ENCODE measurements around the gene GANC. TPM values are rescaled to one million over a fixed set of nuclear protein-coding genes. Genes with fewer than 3 reads are reported as not detected.

Gene GANC
- total RNA-seq, 1 experiment from 2014 or later, result 24.0 TPM

GRCh38 chr15:42240823-42241222 lies 32.2 kb upstream of the GANC start:
- no peak overlapping the region for H3K27ac Mint-ChIP-seq (ENCODE audit: low read depth, unreplicated experiment)
- DNase-seq (ENCODE audit: unreplicated experiment), result no peak
- no peaks in the 10 kb centered on the region for H3K9me3 Mint-ChIP-seq (ENCODE audit: unreplicated experiment)
- no peaks in the 10 kb centered on the region for H3K4me1 Mint-ChIP-seq (ENCODE audit: insufficient read depth, unreplicated experiment)
- POLR2A ChIA-PET, result interaction anchor here (0.6 kb wide), 1 partner anchor 33 kb away, joined by 3 read pairs; the partner anchor contains the start of gene VPS39
- peaks cover 57% of the 10 kb centered on the region for H3K36me3 Mint-ChIP-seq (ENCODE audit: insufficient read depth, unreplicated experiment)
- TF ChIP-seq CTCF (IDR thresholded peaks at IDR 0.05; ENCODE audit: unreplicated experiment), result no peak
- intact Hi-C loops (cut with micrococcal nuclease), result no loop called here
- H3K27me3 Mint-ChIP-seq (ENCODE audit: insufficient read depth, unreplicated experiment), result no peaks in the 10 kb centered on the region
- no TSS peak for BruUV-seq (replicated peaks)
- H3K4me3 Mint-ChIP-seq (ENCODE audit: unreplicated experiment), result no peak overlapping the region
- CTCF ChIA-PET, result no interaction called here

DNA sequence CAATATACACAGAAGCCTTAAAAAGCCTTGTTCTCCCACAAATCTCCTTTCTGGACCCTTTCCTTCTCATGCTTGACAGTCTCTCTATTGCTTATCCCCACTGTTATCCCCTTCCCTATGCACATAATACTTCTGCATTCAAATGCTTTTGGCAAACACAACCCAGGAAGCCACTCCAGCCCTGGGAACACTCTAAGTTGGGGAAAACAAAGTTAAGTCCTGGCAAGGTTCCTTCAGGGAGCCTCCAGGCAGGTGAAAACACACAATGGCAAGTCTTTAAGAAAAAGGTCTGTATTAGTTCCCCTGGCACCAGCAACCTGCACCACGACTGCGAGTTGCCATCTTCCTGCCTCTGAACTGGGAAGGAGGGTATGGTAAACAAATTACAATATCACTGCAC lies 19.7 kb upstream of the GANC start:
- ChIA-PET CTCF (no interaction called here), POLR2A (no interaction called here)
- DNase-seq (ENCODE audit: unreplicated experiment), result no peak
- H3K36me3 Mint-ChIP-seq (ENCODE audit: insufficient read depth, unreplicated experiment), result peaks cover 67% of the 10 kb centered on the region
- intact Hi-C loops (cut with micrococcal nuclease), result no loop called here
- BruUV-seq (replicated peaks), result no TSS peak
- no peak overlapping the region for H3K4me3 Mint-ChIP-seq (ENCODE audit: unreplicated experiment)
- TF ChIP-seq CTCF (IDR thresholded peaks at IDR 0.05; ENCODE audit: unreplicated experiment), result no peak
- no peak overlapping the region for H3K27ac Mint-ChIP-seq (ENCODE audit: low read depth, unreplicated experiment)
- no peaks in the 10 kb centered on the region for H3K27me3 Mint-ChIP-seq (ENCODE audit: insufficient read depth, unreplicated experiment)
- no peaks in the 10 kb centered on the region for H3K4me1 Mint-ChIP-seq (ENCODE audit: insufficient read depth, unreplicated experiment)
- H3K9me3 Mint-ChIP-seq (ENCODE audit: unreplicated experiment), result peaks cover 43% of the 10 kb centered on the region

GRCh38 chr15:42264795-42265194 lies 8.2 kb upstream of the GANC start:
- TF ChIP-seq CTCF (IDR thresholded peaks at IDR 0.05; ENCODE audit: unreplicated experiment), result no peak
- Mint-ChIP-seq H3K9me3 (ENCODE audit: unreplicated experiment) (no peaks in the 10 kb centered on the region), H3K27me3 (ENCODE audit: insufficient read depth, unreplicated experiment) (no peaks in the 10 kb centered on the region), H3K4me3 (ENCODE audit: unreplicated experiment) (no peak overlapping the region), H3K27ac (ENCODE audit: low read depth, unreplicated experiment) (no peak overlapping the region), H3K36me3 (ENCODE audit: insufficient read depth, unreplicated experiment) (peaks cover 82% of the 10 kb centered on the region), H3K4me1 (ENCODE audit: insufficient read depth, unreplicated experiment) (peaks cover 6% of the 10 kb centered on the region)
- POLR2A ChIA-PET, result interaction anchor here (0.6 to 0.7 kb wide), 2 partner anchors 11 to 287 kb away, joined by 3 to 6 read pairs; no protein-coding TSS in a partner anchor
- DNase-seq (ENCODE audit: unreplicated experiment), result no peak
- no TSS peak for BruUV-seq (replicated peaks)
- CTCF ChIA-PET, result interaction anchor here (0.5 kb wide), 1 partner anchor 662 kb away, joined by 3 read pairs; no protein-coding TSS in a partner anchor
- intact Hi-C loops (cut with micrococcal nuclease), result no loop called here

GRCh38 chr15:42267286-42267685 lies 5.7 kb upstream of the GANC start:
- Mint-ChIP-seq H3K9me3 (ENCODE audit: unreplicated experiment) (no peaks in the 10 kb centered on the region), H3K27me3 (ENCODE audit: insufficient read depth, unreplicated experiment) (no peaks in the 10 kb centered on the region), H3K27ac (ENCODE audit: low read depth, unreplicated experiment) (no peak overlapping the region), H3K4me1 (ENCODE audit: insufficient read depth, unreplicated experiment) (peaks cover 16% of the 10 kb centered on the region), H3K36me3 (ENCODE audit: insufficient read depth, unreplicated experiment) (peaks cover 57% of the 10 kb centered on the region), H3K4me3 (ENCODE audit: unreplicated experiment) (no peak overlapping the region)
- no peak for TF ChIP-seq CTCF (IDR thresholded peaks at IDR 0.05; ENCODE audit: unreplicated experiment)
- DNase-seq (ENCODE audit: unreplicated experiment), result no peak
- no TSS peak for BruUV-seq (replicated peaks)
- ChIA-PET POLR2A (no interaction called here), CTCF (no interaction called here)
- intact Hi-C loops (cut with micrococcal nuclease), result no loop called here

Data from MCF 10A (cell line).